Measurements from ENCODE around the gene ENTPD3.

DNA sequence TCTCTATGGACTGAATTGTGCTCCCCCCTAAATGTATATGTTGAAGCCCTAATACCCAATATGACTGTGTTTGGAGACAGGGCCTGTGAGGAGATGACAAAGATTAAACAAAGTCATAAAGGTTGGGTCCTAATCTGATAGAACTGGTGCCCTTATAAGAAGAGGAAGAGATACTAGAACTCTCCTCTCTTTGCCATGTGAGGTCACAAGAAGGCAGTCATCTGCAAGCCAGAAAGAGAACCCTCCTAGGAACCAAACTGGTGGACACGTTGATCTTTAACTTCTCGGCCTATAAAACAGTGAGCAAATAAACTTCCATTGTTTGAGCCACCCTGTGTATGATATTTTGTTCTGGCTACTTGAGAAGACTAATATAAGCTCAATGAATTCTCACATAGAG, 31.6 kb upstream of the ENTPD3 start:
- TF ChIP-seq EZH2 (IDR thresholded peaks at IDR 0.05; ENCODE audit: low read length): no peak
- TF ChIP-seq, protein P1, sequence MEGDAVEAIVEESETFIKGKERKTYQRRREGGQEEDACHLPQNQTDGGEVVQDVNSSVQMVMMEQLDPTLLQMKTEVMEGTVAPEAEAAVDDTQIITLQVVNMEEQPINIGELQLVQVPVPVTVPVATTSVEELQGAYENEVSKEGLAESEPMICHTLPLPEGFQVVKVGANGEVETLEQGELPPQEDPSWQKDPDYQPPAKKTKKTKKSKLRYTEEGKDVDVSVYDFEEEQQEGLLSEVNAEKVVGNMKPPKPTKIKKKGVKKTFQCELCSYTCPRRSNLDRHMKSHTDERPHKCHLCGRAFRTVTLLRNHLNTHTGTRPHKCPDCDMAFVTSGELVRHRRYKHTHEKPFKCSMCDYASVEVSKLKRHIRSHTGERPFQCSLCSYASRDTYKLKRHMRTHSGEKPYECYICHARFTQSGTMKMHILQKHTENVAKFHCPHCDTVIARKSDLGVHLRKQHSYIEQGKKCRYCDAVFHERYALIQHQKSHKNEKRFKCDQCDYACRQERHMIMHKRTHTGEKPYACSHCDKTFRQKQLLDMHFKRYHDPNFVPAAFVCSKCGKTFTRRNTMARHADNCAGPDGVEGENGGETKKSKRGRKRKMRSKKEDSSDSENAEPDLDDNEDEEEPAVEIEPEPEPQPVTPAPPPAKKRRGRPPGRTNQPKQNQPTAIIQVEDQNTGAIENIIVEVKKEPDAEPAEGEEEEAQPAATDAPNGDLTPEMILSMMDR (optimal IDR thresholded peaks at IDR 0.05 in 1 of 3, IDR thresholded peaks at IDR 0.05 in 1 of 3, conservative IDR thresholded peaks at IDR 0.05 in 1 of 3; ENCODE audit: extremely low read depth in 1 of 3, insufficient read depth in 2 of 3, low read length in 3 of 3): no peak

Measured in keratinocyte (primary cell).